Left renal pelvis (tissue), 4 donors: ENCODE results near the gene EXOC3L2. TPM values are rescaled to one million over a fixed set of nuclear protein-coding genes. Genes with fewer than 3 reads are reported as not detected.

Source experiments
- DNase-seq, 4 donors: peaks; one replicate each; pipeline ENCODE4 v3.0.0-alpha.2; 2013; ENCODE audit warnings: low read depth in 4 of 4, low spot score in 3 of 4
- polyA plus RNA-seq, 4 donors: library from polyadenylated mRNA; unstranded; fragments of 120-200 nt; gene quantifications; one replicate each; pipeline ENCODE4 v1.2.1, GENCODE V29; 2013; ENCODE audit not compliant: insufficient read length in 4 of 4

EXOC3L2 gene
- polyA plus RNA-seq, 4 donors = 4.4 to 10.7 (median 7.1) TPM

DNA sequence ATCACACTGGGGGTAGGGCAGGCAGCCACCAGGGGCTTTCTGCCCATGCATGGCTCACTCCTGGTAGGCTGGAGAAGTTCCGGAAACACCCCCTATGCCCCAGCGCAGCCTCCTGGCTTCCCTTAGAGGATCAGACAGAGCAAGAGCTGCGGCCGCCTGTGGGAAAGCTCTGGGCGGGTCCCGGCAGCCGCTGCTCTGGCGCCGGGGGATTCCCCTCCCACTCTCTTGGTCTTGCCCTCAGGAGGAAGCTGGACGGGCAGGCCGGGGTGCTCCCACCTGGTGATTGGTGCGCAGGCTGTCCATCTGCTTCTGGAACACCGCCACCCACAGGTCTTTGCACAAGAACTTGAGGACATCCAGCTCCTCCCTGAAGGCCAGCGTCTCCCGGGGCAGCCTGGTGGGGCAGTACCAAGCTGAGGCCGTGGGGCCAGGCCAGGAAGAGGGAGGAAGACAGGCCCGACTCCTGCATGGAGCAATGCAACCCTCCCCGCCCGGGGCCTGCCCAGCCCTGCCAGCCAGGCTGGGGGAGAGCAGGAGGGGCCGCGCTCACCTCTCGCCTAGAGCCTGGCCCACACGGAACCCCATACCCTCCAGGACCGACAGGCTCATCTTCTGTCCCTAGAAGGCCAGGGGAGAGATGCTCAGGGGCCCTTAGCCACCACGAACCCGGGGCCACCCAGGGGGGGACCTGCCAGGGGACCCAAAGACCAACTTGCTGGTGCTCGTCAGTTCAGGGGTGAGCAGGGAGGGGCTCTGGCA, 80.5 kb downstream of the EXOC3L2 start:
- no peak for DNase-seq

DNA sequence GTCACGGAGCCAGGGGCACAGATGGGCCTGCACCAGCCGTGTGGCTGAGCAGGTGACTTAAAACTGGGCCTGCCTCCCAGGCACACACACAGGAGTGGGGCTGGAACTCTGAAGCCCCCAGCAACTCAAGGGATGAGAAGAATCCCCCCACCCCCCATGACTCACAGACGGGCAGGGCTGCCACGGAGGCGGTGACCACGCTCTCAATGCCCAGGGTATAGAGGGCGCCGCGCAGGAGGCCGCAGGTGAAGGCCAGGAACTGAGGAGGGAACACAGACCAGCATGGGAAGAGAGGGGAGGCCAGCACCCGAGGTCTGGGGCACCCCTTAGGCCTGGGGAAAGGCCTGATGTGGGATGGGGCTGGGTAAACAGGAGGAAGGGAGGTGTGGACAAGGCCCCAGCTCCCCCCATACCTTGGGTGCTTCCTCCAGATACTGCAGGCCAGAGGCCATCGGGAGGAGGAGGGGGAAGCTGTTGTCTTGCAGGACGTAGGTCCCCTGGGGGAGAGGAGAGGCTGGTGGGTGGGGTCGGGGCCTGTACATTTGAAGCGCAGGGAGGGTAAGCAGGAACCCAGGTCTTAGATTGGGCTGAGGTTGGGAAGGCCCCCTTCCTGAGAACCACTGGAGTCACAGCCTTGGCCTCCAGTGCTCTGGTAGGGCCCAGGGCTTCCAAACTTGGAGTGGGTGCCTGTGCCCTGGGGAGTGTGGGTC, 81.3 kb downstream of the EXOC3L2 start:
- DNase-seq = no peak

- DNase-seq = no peak
These were observed 82.1 kb downstream of the EXOC3L2 start for GRCh38 chr19:45163156-45163555.

DNA sequence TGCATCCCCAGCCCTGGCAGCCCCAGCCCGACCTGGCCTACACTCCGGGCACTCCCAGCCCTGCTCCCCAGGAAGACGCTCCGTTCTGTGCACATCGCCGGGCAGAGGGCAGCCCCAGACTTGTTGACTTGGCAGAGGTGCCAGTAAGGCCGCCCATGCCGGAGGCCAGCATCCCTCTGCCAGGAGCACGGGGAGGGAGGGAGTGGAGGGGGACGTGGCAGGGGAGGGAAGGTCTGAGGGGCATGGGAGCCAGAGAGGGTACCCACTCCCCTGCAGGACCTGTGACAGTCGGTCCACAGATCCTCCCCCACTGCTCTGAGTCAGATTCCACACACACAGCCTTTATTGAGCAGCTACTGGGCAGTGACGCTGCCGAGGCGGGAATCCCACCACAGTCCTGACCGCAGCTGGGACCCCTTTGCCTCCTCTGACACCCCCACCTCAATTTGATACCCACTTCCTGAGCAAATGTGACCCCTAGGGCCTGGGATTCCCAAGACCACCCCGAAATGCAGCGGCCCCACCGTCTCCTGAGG, 82.5 kb downstream of the EXOC3L2 start:
- DNase-seq = no peak

Other genes starting within 250 kb of the EXOC3L2 start
- gene RELB, start 243.9 kb downstream of the EXOC3L2 start, polyA plus RNA-seq = 1 to 10 TPM; 4.4 to 6.6 (median 5.5) TPM
- gene CLASRP, start 206.4 kb downstream of the EXOC3L2 start, polyA plus RNA-seq = 10 to 100 TPM; 55.9 to 94.2 (median 64.6) TPM
- 1 to 10 TPM in 1 of 4 donors, under 1 TPM in 3; 0.45 to 2.5 (median 0.76) TPM for gene ZNF296, start 168.9 kb downstream of the EXOC3L2 start, polyA plus RNA-seq
- 10 to 100 TPM; 16.6 to 27.3 (median 22.5) TPM for gene GEMIN7, start 166.1 kb downstream of the EXOC3L2 start, polyA plus RNA-seq
- 10 to 100 TPM; 15.2 to 38.9 (median 26.5) TPM for gene PPP1R37, start 152.2 kb downstream of the EXOC3L2 start, polyA plus RNA-seq
- gene NKPD1, start 84.4 kb downstream of the EXOC3L2 start, polyA plus RNA-seq = under 1 TPM; 0.06 to 0.21 (median 0.13) TPM
- gene TRAPPC6A, start 67.2 kb downstream of the EXOC3L2 start, polyA plus RNA-seq = 10 to 100 TPM; 11.6 to 48.6 (median 30.8) TPM
- gene BLOC1S3, start 66.6 kb downstream of the EXOC3L2 start, polyA plus RNA-seq = 10 to 100 TPM in 1 of 4 donors, 1 to 10 TPM in 3; 6.7 to 10.1 (median 9.2) TPM
- 10 to 100 TPM; 33.2 to 45.1 (median 38.6) TPM for gene MARK4, start 5.9 kb upstream of the EXOC3L2 start, polyA plus RNA-seq
- under 1 TPM; 0.26 to 0.60 (median 0.41) TPM for gene CKM, start 77.5 kb upstream of the EXOC3L2 start, polyA plus RNA-seq
- 1 to 10 TPM in 2 of 4 donors, under 1 TPM in 2; 0.27 to 2.1 (median 1.3) TPM for gene KLC3, start 95.3 kb upstream of the EXOC3L2 start, polyA plus RNA-seq
- gene ERCC2, start 125.2 kb upstream of the EXOC3L2 start, polyA plus RNA-seq = 10 to 100 TPM; 24.9 to 39.9 (median 31.8) TPM
- gene PPP1R13L, start 159.7 kb upstream of the EXOC3L2 start, polyA plus RNA-seq = 10 to 100 TPM in 1 of 4 donors, 1 to 10 TPM in 3; 8.3 to 16.4 (median 9.1) TPM
- gene POLR1G, start 161.2 kb upstream of the EXOC3L2 start, polyA plus RNA-seq = 1 to 10 TPM; 2.6 to 5.1 (median 3.6) TPM
- 10 to 100 TPM; 70.0 to 92.5 (median 79.3) TPM for gene ERCC1, start 178.5 kb upstream of the EXOC3L2 start, polyA plus RNA-seq
- gene FOSB, start 222.6 kb upstream of the EXOC3L2 start, polyA plus RNA-seq = 1,000 to 10,000 TPM in 1 of 4 donors, 10 to 100 TPM in 1, 1 to 10 TPM in 2; 4.3 to 1,673 (median 9.8) TPM